Ureter (tissue), 1 donor: Measurements from ENCODE around the gene SPNS3. TPM values are rescaled to one million over a fixed set of nuclear protein-coding genes. Genes with fewer than 3 reads are reported as not detected.

ENCODE experiments used
- DNase-seq: peaks from one replicate; pipeline ENCODE4 v3.0.0-alpha.2; 2020; ENCODE audit warnings: low spot score
- total RNA-seq: library from RNA; stranded (reverse); gene quantifications from one replicate; pipeline ENCODE4 v1.2.4, GENCODE V29; 2023
- donor health status: DM: yes; HTN: yes; CAD: no.

The SPNS3 gene
- total RNA-seq, 1 donor from 2014 or later = 0.26 TPM

GRCh38 chr17:4469552-4469951 lies 35.8 kb downstream of the SPNS3 start:
- DNase-seq = no peak

- DNase-seq = no peak
Observed at GRCh38 chr17:4472286-4472685, 38.5 kb downstream of the SPNS3 start.

- no peak for DNase-seq
Observed at GRCh38 chr17:4474093-4474492, 40.4 kb downstream of the SPNS3 start.

- DNase-seq = no peak
Observed at GRCh38 chr17:4475001-4475400, 41.3 kb downstream of the SPNS3 start.

- no peak for DNase-seq
Observed at GRCh38 chr17:4475463-4475862, 41.7 kb downstream of the SPNS3 start.

- DNase-seq = no peak
Observed at GRCh38 chr17:4476017-4476416, 42.3 kb downstream of the SPNS3 start.

- peak; percentile 83 for DNase-seq
Observed at GRCh38 chr17:4476511-4477070, 42.9 kb downstream of the SPNS3 start.

GRCh38 chr17:4477255-4477791 lies 43.6 kb downstream of the SPNS3 start:
- DNase-seq = no peak

GRCh38 chr17:4478318-4478830 lies 44.6 kb downstream of the SPNS3 start:
- no peak for DNase-seq

GRCh38 chr17:4479340-4479981 lies 45.7 kb downstream of the SPNS3 start:
- no peak for DNase-seq

GRCh38 chr17:4479982-4480751 lies 46.4 kb downstream of the SPNS3 start:
- no peak for DNase-seq

- no peak for DNase-seq
Observed at GRCh38 chr17:4480929-4481898, 47.5 kb downstream of the SPNS3 start.

GRCh38 chr17:4482338-4483011 lies 48.7 kb downstream of the SPNS3 start:
- no peak for DNase-seq

- DNase-seq = no peak
Observed at GRCh38 chr17:4483012-4483840, 49.5 kb downstream of the SPNS3 start.

- DNase-seq = no peak
Observed at GRCh38 chr17:4485676-4486646, 52.2 kb downstream of the SPNS3 start.

GRCh38 chr17:4487296-4487695 lies 53.6 kb downstream of the SPNS3 start:
- DNase-seq = no peak

- no peak for DNase-seq
Observed at GRCh38 chr17:4487820-4488716, 54.3 kb downstream of the SPNS3 start.
